ENCODE measurements around the gene RBMS1.
"Not testable (repeated sequence)": the region's sequence is repeated elsewhere in the genome, so short reads cannot be mapped to it uniquely, and the experiment has no call there.

Gene RBMS1

DNA sequence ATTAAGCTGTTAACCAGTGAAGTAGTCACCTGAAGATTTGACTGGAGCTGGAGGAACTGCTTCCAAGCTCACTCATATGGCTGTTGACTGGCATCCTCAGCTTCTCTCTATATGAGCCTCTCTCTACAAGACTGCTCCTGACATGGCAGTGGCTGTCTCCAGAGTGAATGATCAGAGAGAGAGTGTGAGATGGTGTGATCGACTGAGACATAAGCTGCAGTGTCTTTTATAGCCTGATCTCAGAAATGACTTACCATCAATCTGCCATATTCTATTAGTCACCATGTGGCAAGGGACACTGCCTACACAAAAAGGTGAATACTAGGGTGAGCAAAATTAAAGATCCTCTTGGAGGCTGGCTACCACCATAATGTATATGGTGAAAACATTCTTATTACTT lies 7.8 kb upstream of the RBMS1 start:
- DNase-seq, result no peak

DNA sequence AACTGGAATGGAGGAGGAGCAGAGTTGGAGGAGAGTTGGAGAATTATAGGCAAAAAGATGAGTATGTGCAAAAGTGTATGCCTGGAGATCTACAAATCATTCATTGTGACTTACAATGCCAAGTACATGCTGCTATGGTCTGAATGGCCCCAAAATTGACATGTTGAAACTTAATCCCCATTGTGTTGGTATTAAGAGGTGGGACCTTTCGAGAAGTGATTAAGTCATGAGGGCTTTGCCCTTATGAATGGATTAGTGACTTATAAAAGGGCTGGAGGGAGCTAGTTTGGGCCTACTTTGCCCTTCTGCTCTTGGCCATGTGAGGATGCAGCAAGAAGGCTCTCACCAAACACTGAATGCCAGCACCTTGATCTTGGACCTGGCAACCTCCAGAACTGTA lies 6.3 kb upstream of the RBMS1 start:
- no peak for DNase-seq

DNA sequence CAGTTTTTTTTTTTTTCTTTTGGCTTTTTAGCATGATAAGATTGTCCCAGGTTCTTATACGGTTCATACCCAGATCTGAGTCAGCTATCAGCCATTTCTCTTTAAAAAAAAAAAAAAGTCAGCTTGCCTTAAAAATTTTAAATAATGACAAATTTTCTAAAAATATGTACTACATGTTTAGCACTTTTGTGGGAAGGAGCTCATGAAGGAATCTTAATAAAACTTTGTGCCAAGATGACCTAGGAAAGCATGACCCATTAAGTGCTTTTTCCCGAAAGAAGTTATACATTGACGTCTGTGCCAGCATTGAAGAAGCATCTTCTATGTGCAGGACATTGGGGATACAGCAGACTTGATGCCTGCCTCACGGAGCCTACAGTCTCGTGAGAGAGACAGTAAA lies 4.5 kb upstream of the RBMS1 start:
- DNase-seq, result peak; percentile 29

GRCh38 chr2:160494201-160494644 lies 616 bp upstream of the RBMS1 start:
- DNase-seq, result no peak

DNA sequence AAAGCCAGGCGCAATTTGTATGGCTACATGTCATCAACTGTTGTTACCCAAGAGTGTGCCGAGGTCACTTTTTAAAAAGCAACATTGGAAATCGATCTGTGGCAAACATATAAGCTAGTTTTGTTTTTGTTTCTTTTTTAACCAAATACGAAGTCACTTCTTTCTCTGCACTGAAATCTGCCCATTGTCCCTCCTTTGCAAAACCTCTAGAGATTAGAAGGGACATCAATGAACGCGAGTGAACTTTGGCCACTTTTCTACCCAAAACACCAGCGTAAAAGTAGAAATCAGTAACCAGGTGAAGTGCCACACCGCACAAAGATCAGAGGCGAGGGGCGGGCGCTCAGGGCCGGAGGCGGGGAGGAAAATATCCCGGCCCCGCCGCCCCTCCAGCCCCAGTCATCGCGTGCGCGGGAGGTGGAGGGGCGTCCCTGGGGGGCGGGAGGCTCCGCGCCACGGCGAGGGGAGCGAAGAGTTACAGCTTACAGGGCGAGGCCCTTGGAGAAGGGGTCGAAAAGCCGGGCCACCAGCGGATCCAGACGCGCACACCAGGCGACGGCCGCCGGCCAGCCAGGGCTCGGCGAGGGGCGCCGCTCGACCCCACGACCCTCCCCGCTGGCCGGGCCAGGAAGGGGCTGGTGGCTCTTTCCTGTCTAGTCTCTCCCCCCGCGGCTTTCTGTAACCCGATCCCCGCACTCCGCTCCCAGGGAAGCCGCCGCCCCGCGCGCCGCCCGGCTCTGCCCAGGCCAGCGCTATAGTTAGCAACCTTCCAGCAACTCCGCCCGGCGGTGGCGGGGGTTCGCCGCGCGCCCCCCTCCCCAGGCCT lies 993 bp downstream of the RBMS1 start:
- peak; percentile 75 for DNase-seq

- DNase-seq, result peak; percentile 76
Observed at GRCh38 chr2:160491911-160492371, 1.7 kb downstream of the RBMS1 start.

DNA sequence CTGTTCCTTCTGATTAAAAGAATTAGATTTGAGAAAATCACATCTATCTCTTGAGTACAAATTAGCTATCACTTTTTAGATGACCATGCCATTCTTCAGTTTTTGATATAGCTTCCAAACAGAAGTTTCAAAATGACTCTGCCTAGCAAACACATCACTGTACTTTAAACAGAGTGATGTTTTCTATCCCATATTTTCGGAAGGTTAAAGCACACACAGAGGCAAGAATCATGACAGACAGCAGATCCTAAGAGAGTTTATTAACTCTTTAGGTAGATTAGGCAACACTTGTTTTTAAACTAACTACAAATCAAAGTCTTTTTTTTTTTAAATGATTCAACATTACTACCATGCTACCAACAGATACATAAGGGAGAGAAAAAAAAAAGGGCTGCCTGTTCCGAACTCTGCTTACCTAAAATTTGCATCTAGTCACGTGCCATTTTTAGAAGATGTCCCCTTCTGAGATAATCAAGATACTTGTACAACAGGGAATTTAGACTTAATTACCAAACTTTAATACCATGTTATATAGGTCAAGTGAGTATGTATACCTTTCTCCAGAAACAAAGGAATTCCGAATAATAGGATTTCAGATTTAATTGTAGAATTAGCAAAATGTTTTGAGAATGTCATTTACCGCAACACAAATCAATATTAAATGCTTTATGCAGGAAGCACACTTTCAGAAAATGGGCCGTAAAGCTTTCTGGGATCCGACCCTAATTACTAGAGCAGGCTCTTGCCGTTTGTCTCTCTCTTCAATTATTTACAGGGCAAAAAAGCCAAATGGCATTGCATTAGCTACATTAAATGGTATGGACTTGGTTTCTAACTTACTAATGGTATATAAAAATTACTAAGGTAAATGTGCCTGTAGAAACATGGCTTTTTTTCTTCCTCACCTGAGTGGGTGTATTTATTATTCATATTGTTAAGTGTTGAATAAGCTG lies 2.6 kb downstream of the RBMS1 start:
- DNase-seq, result no peak

GRCh38 chr2:160489111-160489510 lies 4.5 kb downstream of the RBMS1 start:
- DNase-seq, result peak; percentile 42

- not testable (repeated sequence) for DNase-seq
Observed at GRCh38 chr2:160488289-160488688, 5.3 kb downstream of the RBMS1 start.

GRCh38 chr2:160486341-160486740 lies 7.3 kb downstream of the RBMS1 start:
- no peak for DNase-seq

DNA sequence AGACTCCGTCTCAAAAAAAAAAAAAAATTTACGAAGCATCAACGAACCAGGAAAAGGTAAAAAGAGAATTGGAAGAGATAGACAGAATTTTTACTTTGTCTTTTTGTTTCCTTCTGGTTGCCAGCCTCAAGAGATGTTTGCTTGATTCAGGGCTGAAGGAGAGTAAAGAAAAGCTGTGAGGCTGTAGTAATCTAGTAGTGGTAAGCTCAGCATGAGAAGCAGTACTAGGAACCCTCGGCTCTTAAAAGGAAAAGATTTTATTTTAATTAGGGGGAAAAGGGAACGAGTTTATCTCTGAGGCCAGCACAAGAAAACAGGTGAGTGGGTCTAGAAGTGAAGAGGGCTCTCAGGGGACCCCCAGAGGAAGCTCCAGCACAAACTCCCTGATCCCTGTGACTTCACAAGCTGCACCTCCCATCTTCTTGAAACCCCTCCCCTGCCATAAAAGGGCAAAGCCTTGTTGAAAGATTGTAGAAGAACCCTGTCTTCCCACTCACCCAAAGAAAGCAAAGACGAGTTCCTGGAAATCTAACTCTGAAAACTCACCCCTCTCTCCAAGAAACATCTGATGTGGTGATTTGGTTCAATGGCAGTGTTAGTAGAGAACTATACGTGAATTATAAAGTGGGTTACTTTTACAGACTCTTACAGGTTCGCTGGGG lies 8.6 kb downstream of the RBMS1 start:
- DNase-seq, result no peak

DNA sequence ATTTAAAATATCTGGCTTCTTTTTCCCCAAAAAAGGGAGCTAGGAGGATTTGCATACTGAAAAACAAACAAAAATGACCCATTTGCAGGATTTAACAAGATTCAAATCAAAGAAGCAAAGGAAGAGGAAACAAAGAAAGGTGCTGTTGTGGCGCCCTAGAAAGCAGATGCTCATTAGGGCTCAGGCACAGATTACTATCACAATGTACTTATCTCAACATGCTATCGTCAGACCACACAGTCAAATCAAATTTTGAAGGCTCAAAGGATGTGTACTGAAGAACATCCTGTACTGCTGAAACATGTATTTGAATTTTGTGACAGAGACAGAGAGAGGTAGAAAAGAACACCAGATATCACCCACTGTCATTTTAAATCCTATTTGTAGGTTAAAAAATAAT lies 10.9 kb downstream of the RBMS1 start:
- DNase-seq, result no peak

DNA sequence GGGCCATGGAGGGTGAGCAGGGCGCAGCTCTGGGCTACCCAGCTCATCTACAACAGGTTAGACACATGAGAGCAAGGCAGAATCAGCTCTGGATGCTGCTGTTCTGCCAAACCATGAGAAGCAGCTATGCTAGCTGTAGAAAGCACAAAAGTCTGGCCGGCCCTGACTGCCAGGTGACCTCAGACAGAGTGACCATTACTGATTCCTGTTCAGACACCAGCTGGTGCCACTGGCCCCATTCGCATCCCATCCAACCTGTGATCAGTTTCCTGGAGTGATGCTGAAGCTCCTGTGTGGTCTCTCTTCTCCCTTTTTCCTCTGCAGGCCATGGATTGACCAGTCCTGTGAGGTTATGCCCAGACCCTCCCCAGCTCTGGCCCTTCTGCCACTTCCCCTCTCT lies 14.3 kb downstream of the RBMS1 start:
- DNase-seq, result no peak

DNA sequence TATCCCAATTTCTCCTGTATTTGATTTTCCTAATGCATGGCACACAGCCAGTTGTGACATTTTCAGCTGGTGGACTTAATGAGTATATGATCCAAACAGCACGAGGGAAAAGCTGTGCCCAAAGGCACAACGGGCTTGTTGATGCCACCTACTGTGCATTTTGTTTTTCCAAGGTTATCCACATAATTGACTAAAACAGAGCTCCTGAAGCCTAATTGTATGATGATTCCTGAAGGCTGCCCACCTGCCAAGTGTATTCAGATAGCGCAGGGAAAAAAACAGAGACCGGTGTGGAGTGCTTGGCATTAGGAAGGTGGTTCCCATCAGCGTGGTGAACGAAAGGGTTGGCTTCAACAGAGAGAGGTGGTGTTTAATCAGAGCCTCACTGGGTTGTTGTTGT lies 14.9 kb downstream of the RBMS1 start:
- no peak for DNase-seq

DNA sequence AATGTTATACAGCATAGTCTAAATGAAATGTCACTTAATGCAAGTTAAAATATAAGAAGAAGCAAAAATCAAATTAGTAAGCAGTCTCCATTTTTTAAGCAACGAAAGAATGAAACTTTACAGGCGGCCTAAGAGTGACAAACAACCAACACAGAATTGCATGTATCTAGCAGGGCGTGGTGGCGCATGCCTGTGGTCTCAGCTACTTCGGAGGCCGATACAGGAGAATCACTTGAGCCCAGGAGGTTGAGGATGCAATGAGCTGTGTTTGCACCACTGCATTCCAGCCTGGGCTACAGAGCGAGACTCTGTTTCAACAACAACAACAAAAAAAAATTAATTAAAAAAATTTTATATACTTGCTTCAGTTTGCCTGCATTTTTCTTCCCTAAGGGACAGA lies 16.6 kb downstream of the RBMS1 start:
- no peak for DNase-seq

DNA sequence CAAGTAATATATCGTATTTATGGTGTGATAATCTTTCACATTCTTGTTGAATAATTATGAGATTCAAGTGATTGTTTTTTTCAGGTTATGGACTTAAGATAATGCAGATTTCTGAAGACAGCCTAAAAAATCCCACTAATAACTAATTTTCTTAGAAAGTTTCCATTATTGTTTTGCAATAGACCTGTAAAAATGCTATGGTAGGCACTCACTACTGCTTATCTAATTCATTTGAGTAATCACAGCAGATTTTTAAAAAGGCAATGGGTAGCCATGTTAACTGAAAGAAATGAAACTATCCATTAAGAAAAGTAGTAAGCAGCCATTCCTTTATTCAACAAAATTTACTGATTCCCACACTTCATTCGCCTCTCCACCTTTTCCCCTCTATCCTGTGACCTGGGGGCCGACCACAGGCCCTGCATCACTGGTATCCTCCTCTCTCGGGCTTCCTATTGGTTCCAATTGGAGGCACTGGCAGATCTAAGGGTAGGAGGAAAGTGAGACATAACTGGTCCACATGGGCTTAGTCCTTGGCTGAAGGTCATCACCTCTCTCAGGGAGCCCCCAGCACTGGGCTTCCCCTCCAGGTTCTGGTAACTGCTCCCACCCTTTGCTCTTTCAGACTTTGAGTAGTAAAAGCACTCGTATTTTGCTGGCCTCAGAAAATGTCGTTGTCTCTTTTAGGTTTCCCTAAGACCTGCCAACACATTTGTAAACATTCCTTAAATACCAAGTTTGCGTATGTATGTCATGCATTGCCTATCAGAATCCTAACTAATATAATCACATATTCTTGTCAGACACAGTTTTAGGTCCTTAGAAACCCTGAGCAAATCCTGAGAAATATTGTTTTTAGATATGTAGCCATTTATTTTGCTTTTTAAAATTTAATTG lies 18.5 kb downstream of the RBMS1 start:
- peak; percentile 53 for DNase-seq

DNA sequence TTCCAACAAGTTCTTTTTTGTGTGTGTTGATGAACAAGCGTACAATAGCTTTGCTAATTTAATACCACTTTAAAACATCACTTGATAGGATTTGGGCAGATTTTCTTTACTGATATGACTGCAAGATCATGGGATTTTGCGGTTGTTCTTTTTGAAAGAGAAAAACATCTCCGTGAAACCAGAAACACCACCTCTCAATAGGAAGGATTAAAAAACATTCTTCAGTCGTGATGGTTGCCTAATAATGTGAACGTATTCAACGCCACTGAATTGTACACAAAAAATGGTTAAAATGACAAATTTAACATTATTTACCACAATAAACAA lies 19.3 kb downstream of the RBMS1 start:
- no peak for DNase-seq

GRCh38 chr2:160473468-160474318 lies 19.9 kb downstream of the RBMS1 start:
- DNase-seq, result peak; percentile 38

GRCh38 chr2:160472839-160473251 lies 20.8 kb downstream of the RBMS1 start:
- DNase-seq, result peak; percentile 48

GRCh38 chr2:160471950-160472349 lies 21.7 kb downstream of the RBMS1 start:
- DNase-seq, result no peak

DNA sequence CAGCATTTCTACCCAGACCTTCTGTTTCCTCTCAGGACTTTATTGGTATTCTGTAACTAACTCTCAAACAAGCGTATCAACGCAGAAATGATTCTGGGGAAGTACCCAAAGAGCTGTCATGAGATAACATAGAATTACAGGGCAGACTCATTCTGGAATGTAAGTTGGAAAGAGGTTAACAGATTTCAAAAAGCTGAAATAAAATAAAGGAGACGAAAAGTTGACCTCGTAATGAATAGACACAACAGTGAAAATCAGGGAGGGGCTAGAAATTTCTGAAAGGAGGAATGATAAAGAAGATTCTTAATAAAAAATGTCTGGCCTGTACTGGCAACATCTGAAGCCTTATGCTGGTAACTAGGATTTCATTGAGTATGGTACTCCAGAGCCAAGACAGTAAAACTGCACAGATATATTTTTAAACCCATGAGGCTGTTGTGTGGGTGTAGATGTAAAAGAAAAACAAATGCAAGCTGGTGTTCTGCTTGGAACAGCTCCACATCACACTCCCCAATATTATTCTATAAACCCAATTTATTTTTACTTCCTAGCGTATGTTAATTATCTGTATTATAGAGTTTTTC lies 23.9 kb downstream of the RBMS1 start:
- DNase-seq, result peak; percentile 33

Data from fibroblast of upper back skin (primary cell).